ENCODE measurements around the gene MCRIP1.

GRCh38 chr17:81858170-81858966, 25.3 kb upstream of the MCRIP1 start:
- TF ChIP-seq CTCF (IDR thresholded peaks at IDR 0.05; ENCODE audit: poor library complexity) (no peak), EZH2 (IDR thresholded peaks at IDR 0.05; ENCODE audit: borderline replicate concordance) (no peak), EZH2phosphoT487 (IDR thresholded peaks at IDR 0.05; ENCODE audit: low read depth, severe bottlenecking, unreplicated experiment) (no peak)
